Activated CD4-positive, alpha-beta T cell treated with anti-CD3 and anti-CD28 coated beads, Interleukin-10, Interleukin-2, amounts not matched to agents 100 ng/mL and 50 ng/mL, durations not matched to agents 16 hours and 8 hours (primary cell): ENCODE measurements around the gene GSTO2.

Experiments
- DNase-seq: peaks from one replicate; pipeline ENCODE4 v3.0.0-alpha.2; 2020

The GSTO2 gene

GRCh38 chr10:104254493-104255310 is 14.3 kb upstream of the GSTO2 start, which contains the start of gene GSTO1:
Gene GSTO1, plus strand, starts transcription at chr10:104254892. Its CDS starts 37 bp downstream, at chr10:104254929.
- peak; percentile 75 for DNase-seq

- peak; percentile 68 for DNase-seq
Measured at GRCh38 chr10:104255311-104255981, 13.5 kb upstream of the GSTO2 start.

- DNase-seq: peak; percentile 13
Measured at GRCh38 chr10:104256335-104256961, 12.5 kb upstream of the GSTO2 start.

- DNase-seq: no peak
Measured at GRCh38 chr10:104257235-104257634, 11.7 kb upstream of the GSTO2 start.

GRCh38 chr10:104258209-104258608 is 10.8 kb upstream of the GSTO2 start:
- DNase-seq: no peak

- no peak for DNase-seq
Measured at GRCh38 chr10:104259456-104259855, 9.5 kb upstream of the GSTO2 start.

- DNase-seq: no peak
Measured at GRCh38 chr10:104259999-104260774, 8.8 kb upstream of the GSTO2 start.

GRCh38 chr10:104260775-104261115 is 8.2 kb upstream of the GSTO2 start:
- DNase-seq: peak; percentile 49

GRCh38 chr10:104262055-104262454 is 6.9 kb upstream of the GSTO2 start:
- no peak for DNase-seq

- DNase-seq: no peak
Measured at GRCh38 chr10:104264783-104265182, 4.2 kb upstream of the GSTO2 start.

GRCh38 chr10:104267721-104268404 is 1.1 kb upstream of the GSTO2 start:
- no peak for DNase-seq

GRCh38 chr10:104268405-104268712 is 625 bp upstream of the GSTO2 start:
- no peak for DNase-seq

GRCh38 chr10:104273286-104273685 is 4.3 kb downstream of the GSTO2 start:
- DNase-seq: no peak

GRCh38 chr10:104273899-104274575 is 5.1 kb downstream of the GSTO2 start:
- no peak for DNase-seq

- DNase-seq: peak; percentile 57
Measured at GRCh38 chr10:104274762-104275721, 6.1 kb downstream of the GSTO2 start.

- no peak for DNase-seq
Measured at GRCh38 chr10:104276192-104276591, 7.2 kb downstream of the GSTO2 start.

- DNase-seq: no peak
Measured at GRCh38 chr10:104277785-104278184, 8.8 kb downstream of the GSTO2 start.

GRCh38 chr10:104279550-104280259 is 10.7 kb downstream of the GSTO2 start:
- DNase-seq: no peak

GRCh38 chr10:104281694-104282093 is 12.7 kb downstream of the GSTO2 start:
- no peak for DNase-seq

GRCh38 chr10:104284846-104285245 is 15.9 kb downstream of the GSTO2 start:
- no peak for DNase-seq
